D341Med (cell line): ENCODE data around the gene SLC15A1.

Source experiments
- DNase-seq: peaks from one replicate; pipeline ENCODE4 v3.0.0; 2012; ENCODE audit warnings: low spot score

Gene SLC15A1

DNA sequence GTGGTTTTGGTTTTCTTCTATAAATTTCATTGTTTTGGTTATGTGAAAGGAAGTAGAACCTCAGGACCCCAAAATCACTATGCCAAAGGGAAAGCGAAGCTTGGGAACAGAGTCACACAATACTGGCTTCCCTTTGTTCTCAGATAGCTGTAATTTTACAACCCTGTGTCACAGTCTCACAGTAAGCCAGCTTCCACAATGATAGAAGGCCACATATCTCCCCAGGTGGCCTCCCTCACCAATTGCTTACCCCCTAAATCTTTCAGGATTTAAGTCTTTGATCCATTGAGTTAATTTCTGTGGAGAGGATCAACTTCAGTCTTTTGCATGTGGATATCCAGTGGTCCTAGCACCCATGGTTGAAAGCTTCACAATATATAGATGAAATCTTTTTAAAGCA is 58.7 kb downstream of the SLC15A1 start:
- no peak for DNase-seq

DNA sequence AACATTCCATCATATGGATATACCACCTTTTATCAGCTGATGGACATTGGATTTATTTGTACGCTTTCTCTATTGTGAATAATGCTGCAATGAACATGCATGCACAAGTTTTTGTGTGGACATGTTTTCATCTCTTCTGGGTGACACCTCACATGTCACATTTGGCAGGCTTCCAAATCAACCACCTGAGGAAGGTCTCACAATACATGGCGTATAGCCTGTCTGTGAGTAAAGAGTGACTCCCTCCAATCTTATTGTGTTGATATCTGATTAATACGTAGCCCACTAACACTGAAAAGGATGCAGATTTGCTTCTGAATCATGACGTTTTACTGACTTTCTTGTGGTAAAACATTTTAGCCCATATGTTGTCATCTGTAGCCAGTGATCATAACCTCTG is 61.1 kb downstream of the SLC15A1 start:
- no peak for DNase-seq

DNA sequence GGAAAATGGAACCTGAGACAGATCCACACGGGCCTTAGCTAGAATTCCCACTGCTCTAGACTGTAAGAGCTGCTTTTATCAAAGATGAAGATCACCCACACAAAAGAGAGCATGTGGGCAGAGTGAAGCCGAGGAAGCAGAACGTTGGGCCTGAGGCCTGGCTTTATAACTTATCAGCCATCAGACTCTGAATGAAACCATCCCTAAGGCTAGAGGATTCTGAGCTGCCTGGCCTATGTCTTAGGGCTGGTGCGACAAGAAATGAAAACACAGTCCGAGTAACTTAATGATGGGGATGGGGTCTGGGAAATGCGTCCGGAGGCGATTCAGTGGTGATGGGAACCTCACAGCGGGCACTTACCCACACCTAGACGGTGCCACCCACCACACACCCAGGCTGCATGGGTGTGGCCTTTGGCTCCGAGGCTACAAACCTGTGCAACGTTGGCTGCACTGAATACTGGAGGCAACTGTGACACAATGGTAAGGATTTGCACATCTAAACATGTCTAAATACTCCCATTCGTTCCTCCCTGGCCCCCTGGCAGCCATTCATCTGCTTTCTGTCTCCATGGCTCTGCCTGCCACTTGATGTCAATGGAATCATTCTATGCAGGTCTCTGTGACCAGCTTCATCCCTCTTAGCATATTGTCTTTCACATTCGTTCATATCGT is 62.0 kb downstream of the SLC15A1 start:
- no peak for DNase-seq

DNA sequence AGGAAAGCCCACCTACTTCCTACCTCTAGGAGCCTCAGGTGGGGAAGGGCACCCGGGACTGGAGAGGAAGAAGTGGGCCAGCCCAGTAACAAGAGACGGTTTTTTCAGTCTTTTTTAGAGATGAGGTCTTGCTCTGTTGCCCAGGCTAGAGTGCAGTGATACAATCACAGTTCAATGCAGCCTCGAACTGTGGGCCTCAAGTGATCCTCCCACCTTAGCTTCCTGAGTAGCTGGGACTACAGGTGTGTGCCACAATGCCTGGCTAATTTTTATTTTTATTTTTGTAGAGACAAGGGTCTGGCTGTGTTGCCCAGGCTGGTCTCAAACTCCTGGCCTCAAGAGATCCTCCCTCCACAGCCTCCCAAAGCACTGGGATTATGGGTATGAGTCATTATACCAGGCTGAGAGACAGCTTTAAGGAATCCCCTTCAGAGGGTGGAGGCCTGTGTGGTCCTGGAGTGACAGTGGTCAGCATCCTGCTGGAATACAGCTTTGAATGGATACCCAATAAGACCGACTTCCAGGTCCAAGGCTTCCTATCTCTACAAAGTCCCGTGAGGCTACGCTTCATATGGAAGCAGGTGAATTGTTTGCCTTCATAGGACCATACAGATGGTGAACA is 63.0 kb downstream of the SLC15A1 start:
- no peak for DNase-seq

DNA sequence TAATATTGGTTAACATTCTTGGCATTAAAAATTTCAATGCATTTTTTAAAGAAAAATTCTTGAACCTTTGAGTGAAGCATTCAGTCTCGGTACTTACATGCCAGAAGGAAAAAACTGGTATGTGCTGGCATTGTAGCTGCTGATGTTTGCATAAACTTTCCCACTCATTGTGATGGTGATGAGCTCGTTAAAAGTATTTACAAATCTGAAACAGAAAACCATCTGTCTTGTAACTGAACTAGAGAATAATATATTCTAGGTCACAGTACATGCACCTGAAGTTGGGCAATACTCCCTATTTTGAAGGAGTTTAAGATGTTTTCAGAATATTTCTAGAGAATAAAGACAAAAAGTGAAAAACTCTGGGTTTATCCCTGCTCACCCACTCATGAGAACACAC is 64.1 kb downstream of the SLC15A1 start:
- DNase-seq = no peak

DNA sequence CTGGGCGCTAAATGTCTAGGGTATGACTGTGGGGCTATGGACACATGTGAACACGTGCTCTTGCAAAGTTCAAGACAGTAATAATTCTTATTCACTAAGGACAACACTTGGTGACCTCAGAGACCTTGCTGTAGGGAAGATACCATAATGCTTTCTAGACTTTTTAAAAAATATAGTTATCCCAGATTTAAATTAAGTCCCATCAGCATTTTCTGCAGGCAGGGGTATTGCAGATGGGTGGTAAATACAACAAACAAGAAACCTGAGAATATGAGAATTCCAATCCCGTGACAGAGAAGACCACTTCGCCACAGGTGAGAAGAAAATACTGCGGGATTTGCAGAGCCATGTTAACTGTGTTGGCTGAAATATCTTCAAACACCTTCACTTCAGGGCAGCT is 65.2 kb downstream of the SLC15A1 start:
- no peak for DNase-seq

DNA sequence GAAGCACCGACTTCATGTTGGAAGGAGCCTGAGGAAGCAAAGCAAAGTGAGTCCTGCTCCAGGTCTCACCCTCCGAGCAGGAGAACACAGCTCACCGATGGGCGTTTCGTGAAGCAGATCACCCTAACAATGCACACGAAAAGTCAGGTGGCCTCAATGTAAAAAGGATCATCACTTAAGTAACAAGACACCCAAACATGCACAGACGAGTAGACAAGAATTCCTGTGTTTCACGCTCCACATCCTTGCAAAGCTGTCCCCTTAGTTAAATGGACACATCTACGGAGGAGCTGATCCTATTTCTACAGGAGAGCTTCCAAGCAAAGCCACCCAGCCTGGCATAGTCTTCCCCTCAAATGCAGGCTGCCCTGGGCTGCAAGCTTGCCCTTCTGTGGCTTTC is 66.2 kb downstream of the SLC15A1 start:
- no peak for DNase-seq

DNA sequence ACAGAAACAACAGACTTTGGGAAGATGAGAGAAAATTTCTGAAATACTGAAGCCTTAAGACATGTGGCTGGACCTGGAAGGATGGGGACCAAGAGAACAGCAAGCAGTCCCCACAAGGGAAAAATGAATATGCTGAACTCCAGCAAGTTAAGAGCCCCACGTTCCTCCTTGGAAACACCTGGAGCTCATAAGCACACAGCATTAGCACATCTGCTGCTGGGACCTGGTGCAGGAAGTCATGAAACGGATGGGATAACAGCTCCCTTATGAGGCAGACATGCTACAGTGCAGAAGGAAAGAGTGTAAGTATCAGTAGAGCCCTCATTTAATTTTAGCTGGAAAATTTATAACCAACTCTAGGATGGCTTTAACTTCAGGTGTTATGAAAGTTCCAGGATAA is 67.3 kb downstream of the SLC15A1 start:
- no peak for DNase-seq

DNA sequence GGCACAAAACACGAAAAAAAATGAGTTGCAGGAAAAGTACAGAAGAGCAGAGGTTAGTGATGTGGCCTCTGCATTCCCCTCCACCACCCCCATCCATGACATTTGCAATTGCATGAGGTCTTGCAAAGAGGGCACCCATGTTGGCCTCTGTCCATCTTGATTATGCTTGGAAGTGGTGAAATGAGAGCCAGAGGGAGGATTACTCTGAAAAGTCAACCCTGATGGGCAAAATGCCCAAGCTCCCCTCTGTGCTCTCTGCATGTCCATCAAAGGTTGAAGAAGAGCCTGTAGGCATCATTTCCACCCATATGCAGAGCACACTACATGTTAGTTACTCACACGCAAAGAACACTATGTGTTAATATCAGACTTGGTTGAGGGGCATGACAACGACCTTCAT is 71.4 kb downstream of the SLC15A1 start:
- no peak for DNase-seq

DNA sequence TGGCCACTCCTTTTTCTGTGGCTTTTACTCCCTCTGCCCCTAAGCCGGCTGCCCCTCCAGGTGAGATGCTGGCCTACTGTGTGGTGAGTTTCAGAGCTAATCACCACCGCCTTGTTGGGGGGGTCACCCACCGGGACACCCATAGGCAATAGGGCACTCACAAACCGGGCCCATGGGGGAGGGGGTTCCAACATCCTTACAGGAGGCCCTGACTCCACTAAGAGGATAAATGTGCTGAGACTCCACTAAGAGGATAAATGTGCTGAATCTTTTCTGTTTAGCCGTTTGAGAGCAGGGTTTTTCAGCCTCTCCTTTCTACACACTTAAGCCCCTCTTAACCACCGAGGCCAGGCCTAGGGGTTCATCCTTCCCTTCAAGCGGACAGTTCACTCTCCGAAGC is 73.7 kb downstream of the SLC15A1 start:
- peak; percentile 45 for DNase-seq

DNA sequence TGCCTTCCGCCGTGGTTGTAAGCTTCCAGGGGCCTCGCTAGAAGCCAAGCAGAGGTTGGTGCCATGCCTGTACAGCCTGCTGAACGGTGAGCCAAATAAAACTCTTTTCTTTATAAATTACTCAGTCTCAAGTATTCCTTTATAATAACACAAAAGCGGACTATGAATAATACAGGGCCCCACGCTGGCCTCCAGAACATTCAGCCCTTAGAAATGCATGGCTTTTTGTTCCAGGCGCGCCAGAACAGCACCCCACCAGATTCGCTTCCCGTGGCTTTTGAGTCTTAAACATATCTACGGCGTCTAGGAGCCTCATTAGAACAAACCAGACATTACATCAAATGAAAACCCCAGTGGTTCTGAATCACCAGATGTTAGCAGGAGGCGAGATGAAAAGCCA is 75.1 kb downstream of the SLC15A1 start:
- no peak for DNase-seq

DNA sequence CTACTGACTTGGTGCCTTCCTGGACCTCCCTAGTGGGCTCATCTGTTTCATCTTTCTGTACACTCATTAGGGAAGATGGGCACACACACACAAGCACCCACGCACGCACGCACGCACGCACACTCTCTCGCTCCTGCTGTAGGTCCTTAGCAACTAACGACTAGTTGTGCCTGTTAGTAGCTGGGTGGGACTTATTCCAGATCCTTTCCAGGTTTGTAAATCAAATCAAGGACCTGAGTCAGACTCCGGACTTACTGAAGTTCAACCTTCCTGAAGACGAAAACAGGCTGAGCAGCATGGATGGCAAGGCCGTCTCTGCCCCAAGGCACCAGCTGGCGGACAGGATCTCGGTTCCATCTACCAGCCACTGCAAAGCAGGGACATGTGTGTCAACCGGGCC is 76.2 kb downstream of the SLC15A1 start:
- no peak for DNase-seq

DNA sequence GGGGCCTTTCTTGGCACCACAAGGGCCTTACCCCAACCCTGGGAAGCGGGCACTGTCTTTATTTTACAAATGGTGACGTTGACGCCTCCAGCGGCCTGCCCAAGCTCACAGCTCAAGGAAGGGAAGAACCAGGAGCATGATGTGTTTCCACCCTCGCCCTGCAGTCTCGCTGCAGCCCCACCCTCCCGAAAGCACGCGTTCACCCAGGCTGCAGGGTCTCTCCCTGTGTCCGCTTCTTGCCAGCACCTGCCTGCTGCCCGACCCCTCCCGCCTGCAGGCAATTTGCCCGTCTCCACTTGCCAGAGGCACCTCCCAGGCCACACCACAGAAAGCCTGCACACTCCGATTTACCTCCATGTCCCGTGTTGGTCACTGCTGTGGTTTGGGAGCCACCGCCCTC is 76.6 kb downstream of the SLC15A1 start:
- no peak for DNase-seq

DNA sequence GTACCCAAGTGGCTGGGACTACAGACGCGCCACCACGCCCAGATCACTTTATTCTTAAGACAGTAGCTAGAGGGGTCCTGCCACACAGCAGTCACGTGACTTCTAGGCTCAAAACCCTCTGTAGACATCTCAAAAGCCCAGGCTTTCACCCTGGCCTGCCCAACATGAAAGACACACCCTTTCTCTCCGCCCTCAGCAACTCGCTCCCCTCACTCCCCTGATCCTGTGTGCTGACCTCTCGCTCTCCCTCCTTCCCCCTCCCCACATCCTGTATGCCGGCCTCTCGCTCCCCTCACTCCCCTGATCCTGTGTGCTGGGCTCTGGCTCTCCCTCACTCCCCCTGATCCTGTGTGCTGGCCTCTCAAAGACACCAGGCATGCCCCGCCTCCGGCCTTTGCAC is 77.4 kb downstream of the SLC15A1 start:
- DNase-seq = no peak

DNA sequence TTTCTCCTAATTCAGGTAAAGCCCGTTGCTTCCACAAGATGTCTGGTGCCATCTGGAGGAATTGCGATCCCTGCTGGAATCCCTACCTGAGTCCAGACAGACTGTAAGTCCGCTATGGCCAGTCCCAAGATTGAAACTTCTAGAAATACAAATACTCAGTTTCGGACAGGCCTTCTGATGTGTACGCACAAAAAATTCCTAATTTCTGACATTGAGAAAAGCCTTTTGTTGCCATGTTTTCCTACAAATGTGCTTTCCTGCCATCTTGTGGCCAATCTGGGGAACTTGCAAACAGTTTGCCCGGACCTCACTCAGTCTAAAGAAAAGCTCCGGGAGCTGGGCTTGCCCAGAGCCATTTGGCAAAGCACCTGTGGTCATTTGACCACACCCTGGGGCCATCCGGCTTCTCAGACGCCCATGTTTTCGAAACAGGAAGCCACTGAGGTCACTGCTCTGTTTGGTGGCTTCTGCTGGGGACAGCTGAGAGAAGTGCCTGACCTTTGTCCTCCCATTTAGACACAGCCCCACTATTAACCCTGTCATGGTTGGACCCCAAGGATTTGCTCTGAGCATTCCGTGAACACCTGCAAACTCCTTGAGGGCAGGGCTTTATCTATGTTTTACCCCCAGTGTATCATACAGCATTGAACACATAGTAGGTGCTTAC is 79.4 kb downstream of the SLC15A1 start:
- DNase-seq = peak; percentile 80

DNA sequence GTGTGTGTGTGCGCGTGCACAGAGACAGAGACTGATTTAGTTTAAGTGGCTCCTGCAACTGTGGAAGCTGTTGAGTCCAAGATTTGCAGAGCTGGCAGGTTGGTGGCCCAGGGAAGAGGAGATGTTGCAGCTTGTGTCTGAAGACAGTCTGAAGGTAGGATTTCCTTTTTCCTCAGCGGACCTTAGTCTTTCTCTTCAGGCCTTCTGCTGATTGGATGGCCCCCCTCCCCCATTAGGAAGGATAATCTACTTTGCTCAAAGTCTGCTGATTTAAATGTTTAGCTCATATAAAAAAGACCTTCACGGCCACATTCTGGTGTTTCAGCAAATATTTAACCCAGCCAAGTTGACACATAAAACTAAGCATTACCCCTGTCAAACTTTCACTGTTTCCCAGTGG is 84.3 kb downstream of the SLC15A1 start:
- no peak for DNase-seq

DNA sequence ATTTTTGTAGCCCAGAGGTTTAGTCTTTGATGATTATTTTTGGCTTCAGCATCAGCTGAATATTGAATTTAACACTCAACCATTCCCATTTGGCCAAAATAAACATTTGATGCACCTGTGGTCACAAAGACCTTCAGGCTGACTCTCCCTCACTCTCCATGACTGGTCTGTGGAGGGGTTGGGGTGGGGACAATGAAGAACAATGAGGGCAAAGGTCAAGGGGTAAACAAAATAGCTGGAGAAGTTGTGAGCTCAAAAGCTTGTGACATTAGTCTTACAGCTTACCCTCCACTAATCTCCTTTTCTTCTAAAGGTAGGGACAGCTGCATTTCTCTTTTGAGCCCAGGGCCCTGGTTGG is 86.9 kb downstream of the SLC15A1 start:
- DNase-seq = no peak

DNA sequence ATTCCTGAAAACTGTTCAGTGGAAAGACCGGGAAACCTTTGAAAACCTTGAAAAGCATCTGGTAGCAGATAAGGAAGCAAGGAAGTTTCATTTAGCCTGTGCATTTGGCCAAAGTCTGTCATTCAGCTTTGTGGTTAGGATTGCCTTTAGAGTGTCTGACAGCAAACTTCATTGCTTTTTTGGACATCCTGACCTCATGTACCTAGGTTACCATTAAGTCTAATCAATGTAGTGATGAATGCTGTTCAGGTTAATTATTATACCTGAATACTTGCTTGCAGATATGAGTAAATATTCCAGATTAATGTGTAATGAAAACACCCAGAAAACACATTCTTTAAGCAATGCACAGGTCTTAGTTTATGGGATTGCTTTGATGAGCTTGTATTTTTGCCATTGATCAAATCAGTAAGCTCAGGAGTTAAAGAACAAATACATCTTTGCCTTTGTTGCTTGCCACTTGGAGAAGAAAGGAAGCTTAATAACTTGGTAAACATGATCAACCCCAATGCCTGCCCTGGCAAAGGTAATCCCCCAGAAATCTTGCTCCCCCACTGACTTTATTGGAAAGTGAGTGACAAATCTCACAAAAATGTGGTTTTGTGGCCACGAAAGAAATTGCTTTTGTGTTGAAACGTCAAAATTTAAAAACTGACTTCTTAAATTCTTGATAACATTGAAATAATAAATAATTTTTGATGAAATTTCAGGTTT is 87.4 kb downstream of the SLC15A1 start:
- DNase-seq = no peak

DNA sequence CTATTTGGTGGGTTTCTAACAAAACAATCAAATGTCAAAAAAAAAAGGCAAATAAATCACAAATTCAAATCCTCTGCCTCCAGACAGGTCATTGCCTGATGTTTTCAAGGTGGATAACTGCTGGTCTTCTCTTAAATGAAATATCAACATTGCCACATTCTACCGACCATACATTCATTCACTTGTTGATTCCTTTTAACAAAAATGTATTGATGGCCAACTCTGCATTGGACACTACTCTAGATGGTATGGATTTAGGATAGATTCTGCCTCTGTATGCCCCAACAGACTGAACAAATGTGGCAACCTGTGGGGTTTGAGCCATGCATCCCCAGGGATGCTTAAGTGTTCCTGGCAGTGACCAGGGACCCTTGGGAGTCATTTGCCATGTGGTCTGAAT is 88.0 kb downstream of the SLC15A1 start:
- no peak for DNase-seq

DNA sequence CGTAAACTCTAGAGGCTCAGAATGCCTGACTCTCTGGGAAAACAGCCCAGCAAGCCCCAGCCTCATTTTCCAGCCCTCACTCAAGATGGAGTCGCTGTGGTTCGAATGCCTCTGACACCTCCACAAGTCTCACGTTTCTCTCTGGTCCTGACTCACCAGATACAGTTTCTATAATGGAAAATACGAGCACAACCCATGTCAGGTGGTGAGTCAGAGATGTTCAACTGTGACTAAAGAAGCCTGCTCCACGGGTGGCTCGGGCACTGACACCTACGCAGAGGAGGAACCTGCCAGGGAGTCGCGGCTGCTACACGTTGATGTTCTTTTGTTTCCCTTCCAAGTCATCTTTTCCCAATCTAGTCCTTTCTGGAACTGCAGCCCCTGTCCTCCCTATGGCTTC is 88.4 kb downstream of the SLC15A1 start:
- no peak for DNase-seq

DNA sequence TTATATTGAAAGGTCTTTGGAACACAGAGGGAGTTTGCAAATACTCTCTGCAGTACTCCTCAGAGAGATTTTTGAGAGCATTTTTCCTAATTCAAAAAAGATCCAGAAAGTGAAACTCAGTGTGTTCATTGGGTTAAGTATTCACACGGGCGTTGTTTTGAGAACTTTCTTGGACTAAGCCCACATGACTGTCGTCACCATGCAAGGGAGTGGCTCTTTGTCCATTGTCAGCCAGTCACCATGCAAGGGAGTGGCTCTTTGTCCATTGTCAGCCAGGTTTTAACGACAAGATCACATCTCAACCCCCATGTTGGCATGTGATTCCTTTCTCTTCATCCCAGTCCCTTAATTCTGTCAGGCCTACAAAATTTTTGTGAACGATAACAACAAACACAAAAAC is 94.3 kb downstream of the SLC15A1 start:
- no peak for DNase-seq

DNA sequence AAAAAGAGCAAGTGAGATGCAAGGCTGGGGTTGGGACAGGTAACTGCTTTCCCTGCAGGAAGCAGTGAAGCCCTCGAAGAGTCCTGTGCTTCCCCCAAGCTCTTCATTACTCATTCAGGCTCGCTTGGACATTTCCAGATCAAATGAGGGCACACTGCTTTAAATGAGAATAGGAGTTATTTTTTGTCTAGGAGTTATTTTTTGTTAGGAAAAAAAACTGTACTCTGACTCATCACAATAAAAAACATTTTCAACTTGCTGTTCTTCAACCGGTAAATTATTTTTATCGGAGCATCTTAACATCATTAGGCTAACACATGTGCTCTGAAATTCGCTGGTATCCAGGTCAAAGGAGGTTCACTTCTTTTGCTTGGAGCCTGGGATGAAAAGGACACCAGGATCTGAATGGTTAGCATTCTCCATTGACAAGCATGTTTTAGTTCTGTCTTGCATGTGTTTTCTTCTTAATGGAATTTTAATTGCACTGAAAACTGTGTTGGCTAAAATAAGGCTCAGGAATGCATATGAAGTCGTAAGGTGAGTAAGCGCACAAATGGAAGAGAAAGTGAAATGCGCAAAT is 94.9 kb downstream of the SLC15A1 start:
- DNase-seq = no peak

DNA sequence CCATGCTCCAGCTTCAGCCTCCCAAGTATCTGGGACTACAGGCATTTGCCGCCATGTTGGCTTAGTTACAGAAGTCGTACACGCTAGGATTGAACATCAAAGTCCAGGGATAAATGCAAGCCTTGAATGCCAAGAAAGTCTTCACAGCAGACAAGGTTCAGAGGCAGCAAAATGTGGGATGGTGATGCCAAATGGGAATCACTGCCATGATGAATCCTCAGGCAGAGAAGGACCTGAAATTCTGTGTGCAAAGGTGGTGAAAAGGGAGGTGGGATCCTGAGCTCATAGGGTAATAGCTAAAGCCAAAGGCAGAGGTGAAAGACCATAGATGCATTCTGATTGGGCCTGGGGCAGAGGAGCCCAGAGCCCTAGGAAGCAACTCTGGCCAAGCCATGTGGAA is 96.2 kb downstream of the SLC15A1 start:
- no peak for DNase-seq
